PFSK-1 (cell line): Measurements from ENCODE around the gene KHK.

ENCODE experiments used
- POLR2AphosphoS5 ChIP-seq: IDR thresholded peaks from 2 replicates; pipeline ENCODE4 v1.6.1; 2012; ENCODE audit warnings: low read depth, mild to moderate bottlenecking, control low read depth, low read length, moderate library complexity
- TAF1 ChIP-seq: IDR thresholded peaks from 2 replicates; pipeline ENCODE4 v1.6.1; 2012; ENCODE audit warnings: low read length, control low read depth, borderline replicate concordance; ENCODE audit not compliant: insufficient read depth

- no peak for TF ChIP-seq POLR2AphosphoS5
- no peak for TF ChIP-seq TAF1
These were observed 28.9 kb downstream of the KHK start for GRCh38 chr2:27115519-27115918.
